ENCODE measurements around the gene CIDEC. TPM values are rescaled to one million over a fixed set of nuclear protein-coding genes. Genes with fewer than 3 reads are reported as not detected.

The CIDEC gene, protein sequence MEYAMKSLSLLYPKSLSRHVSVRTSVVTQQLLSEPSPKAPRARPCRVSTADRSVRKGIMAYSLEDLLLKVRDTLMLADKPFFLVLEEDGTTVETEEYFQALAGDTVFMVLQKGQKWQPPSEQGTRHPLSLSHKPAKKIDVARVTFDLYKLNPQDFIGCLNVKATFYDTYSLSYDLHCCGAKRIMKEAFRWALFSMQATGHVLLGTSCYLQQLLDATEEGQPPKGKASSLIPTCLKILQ
- 10 to 100 TPM; 10.4 to 49.0 (median 14.9) TPM for total RNA-seq
- long read RNA-seq, donor 1, transcript CIDEC-202 (6 exons, 1,199 nt) = major isoform, 5 of 7 reads
- long read RNA-seq, donor 1, partial matches to known transcripts = 0 of 7 reads
- long read RNA-seq, donor 1, other reads (novel, unspliced or antisense) = 2 of 7 reads
- long read RNA-seq, donor 2, transcript CIDEC-202 (6 exons, 1,199 nt) = major isoform, 52 of 68 reads
- long read RNA-seq, donor 2, partial matches to known transcripts = 2 of 68 reads
- long read RNA-seq, donor 2, other reads (novel, unspliced or antisense) = 13 of 68 reads

DNA sequence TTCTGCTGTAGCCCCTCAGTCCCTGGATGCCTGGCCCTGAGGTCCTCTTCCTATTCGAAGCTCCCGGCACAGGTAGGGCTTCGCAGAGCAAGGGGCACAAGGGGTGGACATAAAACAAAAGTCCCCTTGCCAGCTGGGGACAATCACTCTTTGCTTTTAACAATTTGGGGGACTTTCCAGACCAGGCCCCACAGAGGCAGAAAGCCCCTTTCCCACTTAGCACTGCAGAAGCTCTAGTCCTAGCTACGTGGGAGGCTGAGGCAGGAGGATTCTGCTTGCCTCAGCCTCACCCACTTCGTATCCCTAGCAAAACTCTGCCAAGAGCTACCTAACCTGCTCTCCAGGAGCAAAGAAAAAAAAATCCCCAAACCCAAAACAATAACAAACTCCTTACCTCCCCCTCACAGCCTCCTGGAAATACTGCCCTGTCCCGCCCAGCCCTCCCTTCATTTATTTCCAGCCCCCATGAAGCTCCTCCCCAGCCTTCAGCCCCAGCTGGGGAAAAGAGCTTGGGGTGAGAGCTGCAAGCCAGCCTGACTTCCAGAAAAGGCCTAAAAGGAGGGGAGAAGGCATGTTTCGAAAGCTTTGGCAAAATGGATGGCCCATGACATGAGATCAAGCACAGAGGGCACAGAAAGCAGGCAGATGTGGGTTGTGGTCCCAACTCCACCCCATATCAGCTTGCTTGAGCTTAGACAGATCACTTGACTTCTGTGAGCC is at the start of gene CIDEC:
CIDEC (minus strand) TSS at position 424 of the 720 bp plus-strand sequence. CDS start 1,767 bp downstream, outside the sequence.
- intact Hi-C loops (cut with DNase I, micrococcal nuclease) = no loop called here
- ATAC-seq (no peak), DNase-seq (no peak)
- no peaks in the 10 kb centered on the region for H3K36me3 ChIP-seq (ENCODE audit: low read depth)
- no peaks in the 10 kb centered on the region for H3K9me3 ChIP-seq
- no peaks in the 10 kb centered on the region for H3K4me1 ChIP-seq (ENCODE audit: low read depth)
- TF ChIP-seq, protein P1, sequence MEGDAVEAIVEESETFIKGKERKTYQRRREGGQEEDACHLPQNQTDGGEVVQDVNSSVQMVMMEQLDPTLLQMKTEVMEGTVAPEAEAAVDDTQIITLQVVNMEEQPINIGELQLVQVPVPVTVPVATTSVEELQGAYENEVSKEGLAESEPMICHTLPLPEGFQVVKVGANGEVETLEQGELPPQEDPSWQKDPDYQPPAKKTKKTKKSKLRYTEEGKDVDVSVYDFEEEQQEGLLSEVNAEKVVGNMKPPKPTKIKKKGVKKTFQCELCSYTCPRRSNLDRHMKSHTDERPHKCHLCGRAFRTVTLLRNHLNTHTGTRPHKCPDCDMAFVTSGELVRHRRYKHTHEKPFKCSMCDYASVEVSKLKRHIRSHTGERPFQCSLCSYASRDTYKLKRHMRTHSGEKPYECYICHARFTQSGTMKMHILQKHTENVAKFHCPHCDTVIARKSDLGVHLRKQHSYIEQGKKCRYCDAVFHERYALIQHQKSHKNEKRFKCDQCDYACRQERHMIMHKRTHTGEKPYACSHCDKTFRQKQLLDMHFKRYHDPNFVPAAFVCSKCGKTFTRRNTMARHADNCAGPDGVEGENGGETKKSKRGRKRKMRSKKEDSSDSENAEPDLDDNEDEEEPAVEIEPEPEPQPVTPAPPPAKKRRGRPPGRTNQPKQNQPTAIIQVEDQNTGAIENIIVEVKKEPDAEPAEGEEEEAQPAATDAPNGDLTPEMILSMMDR (IDR thresholded peaks at IDR 0.05) = no peak
- H3K4me3 ChIP-seq = no peak within 1 kb of the TSS

- TF ChIP-seq, protein P1 (IDR thresholded peaks at IDR 0.05) = no peak
- intact Hi-C loops (cut with DNase I, micrococcal nuclease) = no loop called here
- peaks cover 8% of the 10 kb centered on the region for H3K4me1 ChIP-seq (ENCODE audit: low read depth)
- no peak for DNase-seq
- H3K4me3 ChIP-seq = no peak overlapping the region
- H3K9me3 ChIP-seq = no peaks in the 10 kb centered on the region
- no peaks in the 10 kb centered on the region for H3K36me3 ChIP-seq (ENCODE audit: low read depth)
- ATAC-seq = no peak
Observed at GRCh38 chr3:9928158-9928557, 48.1 kb upstream of the CIDEC start.

DNA sequence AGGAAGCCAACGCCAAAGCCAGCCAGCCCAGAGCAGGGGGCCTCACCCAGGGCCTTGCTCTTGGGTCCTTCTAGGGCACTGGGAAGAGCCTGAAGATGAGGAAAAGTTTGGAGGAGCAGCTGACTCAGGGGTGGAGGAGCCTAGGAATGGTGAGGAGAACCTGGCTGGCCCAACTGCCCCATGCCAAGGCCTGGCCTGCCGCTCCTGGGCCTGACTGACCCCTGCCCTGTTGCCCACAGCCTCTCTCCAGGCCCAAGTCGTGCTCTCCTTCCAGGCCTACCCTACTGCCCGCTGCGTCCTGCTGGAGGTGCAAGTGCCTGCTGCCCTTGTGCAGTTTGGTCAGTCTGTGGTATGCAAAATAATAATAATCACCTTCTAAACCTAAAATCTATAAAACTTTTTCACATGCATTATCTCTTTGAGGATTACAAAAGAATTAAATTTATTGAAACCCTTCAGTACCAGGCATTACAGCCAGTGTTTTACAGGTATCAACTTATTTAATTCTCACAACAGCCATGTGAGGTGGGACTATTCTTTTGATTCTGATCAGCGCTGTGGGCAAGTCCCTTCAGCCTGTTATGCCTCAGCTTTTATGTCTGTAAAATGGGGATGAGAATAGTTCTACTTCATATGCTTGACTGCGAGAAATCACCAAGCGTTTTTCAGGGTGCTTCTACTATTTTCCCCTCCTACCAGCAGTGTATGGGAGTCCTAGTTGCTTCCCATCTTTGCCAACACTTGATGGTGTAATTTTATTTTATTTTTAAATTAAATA is 38.4 kb upstream of the CIDEC start:
- H3K9me3 ChIP-seq = no peaks in the 10 kb centered on the region
- no peak overlapping the region for H3K4me3 ChIP-seq
- intact Hi-C loops (cut with DNase I, micrococcal nuclease) = no loop called here
- no peak for DNase-seq
- H3K4me1 ChIP-seq (ENCODE audit: low read depth) = peaks cover 35% of the 10 kb centered on the region
- H3K36me3 ChIP-seq (ENCODE audit: low read depth) = no peaks in the 10 kb centered on the region
- ATAC-seq = no peak
- TF ChIP-seq, protein P1 (IDR thresholded peaks at IDR 0.05) = no peak

- H3K4me3 ChIP-seq = no peak overlapping the region
- intact Hi-C loops (cut with DNase I, micrococcal nuclease) = no loop called here
- DNase-seq = no peak
- peaks cover 35% of the 10 kb centered on the region for H3K4me1 ChIP-seq (ENCODE audit: low read depth)
- no peak for ATAC-seq
- no peaks in the 10 kb centered on the region for H3K9me3 ChIP-seq
- no peaks in the 10 kb centered on the region for H3K36me3 ChIP-seq (ENCODE audit: low read depth)
- TF ChIP-seq, protein P1 (IDR thresholded peaks at IDR 0.05) = no peak
Observed at GRCh38 chr3:9917820-9918219, 37.8 kb upstream of the CIDEC start.
